Retinal pigment epithelial cell (primary cell): ENCODE results near the gene TSPO.

Experiments
- DNase-seq: peaks from one replicate; pipeline ENCODE4 v3.0.0-alpha.2; 2010; ENCODE audit warnings: low read depth
- H3K4me3 ChIP-seq: 2 replicates; pipeline ENCODE4 v1.5.1; 2011; ENCODE audit warnings: mild to moderate bottlenecking, low read length, control low read depth, moderate library complexity
- TF ChIP-seq, protein P1 (sequence below): conservative IDR thresholded peaks from 2 replicates; pipeline ENCODE4 v1.5.1; 2011; ENCODE audit warnings: low read depth, low read length, control low read depth, inconsistent platforms

TSPO gene

DNA sequence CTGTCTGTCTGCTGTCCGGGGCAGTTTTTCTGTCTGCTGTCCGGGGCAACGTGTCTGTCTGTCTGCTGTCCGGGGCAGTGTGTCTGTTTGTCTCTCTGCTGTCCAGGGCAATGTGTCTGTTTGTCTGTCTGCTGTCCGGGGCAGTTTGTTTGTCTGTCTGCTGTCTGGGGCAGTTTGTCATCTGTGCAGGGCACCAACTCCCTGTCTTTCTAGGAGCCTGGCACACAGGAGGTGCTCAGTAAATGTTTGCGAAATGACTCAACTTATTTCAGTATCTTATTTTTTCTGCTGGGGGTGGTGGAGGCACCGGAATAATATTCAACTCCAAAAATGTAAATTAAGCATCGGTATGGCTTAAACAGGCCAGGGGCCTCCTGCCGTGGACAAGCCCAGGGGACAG is 47.6 kb downstream of the TSPO start:
- no peak for DNase-seq
- no peak overlapping the region for H3K4me3 ChIP-seq

DNA sequence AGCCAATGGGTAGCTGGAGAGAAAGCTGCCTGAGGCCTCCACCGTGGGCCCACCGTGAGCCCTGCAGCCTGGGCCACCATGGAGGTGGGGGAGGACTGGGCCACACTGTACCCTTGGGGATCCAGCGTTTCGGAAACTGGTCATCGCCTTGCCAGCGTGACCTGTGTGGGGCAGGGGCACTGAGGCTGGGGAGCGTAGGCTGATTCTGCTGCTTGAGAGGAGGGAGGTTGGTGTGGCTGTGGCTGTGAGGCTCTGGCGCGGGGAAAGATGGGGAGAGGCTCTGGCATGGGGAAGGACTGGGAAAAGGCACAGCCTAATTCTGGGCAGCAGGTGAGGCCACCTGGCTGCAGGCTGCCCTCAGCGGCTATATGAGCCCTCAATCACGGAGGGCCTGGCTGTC is 48.2 kb downstream of the TSPO start:
- DNase-seq, result no peak
- TF ChIP-seq, protein P1, sequence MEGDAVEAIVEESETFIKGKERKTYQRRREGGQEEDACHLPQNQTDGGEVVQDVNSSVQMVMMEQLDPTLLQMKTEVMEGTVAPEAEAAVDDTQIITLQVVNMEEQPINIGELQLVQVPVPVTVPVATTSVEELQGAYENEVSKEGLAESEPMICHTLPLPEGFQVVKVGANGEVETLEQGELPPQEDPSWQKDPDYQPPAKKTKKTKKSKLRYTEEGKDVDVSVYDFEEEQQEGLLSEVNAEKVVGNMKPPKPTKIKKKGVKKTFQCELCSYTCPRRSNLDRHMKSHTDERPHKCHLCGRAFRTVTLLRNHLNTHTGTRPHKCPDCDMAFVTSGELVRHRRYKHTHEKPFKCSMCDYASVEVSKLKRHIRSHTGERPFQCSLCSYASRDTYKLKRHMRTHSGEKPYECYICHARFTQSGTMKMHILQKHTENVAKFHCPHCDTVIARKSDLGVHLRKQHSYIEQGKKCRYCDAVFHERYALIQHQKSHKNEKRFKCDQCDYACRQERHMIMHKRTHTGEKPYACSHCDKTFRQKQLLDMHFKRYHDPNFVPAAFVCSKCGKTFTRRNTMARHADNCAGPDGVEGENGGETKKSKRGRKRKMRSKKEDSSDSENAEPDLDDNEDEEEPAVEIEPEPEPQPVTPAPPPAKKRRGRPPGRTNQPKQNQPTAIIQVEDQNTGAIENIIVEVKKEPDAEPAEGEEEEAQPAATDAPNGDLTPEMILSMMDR, result no peak
- H3K4me3 ChIP-seq, result no peak overlapping the region

More for the DNA sequence above, 47.6 kb downstream of the TSPO start:
- TF ChIP-seq, protein P1, result no peak

DNA sequence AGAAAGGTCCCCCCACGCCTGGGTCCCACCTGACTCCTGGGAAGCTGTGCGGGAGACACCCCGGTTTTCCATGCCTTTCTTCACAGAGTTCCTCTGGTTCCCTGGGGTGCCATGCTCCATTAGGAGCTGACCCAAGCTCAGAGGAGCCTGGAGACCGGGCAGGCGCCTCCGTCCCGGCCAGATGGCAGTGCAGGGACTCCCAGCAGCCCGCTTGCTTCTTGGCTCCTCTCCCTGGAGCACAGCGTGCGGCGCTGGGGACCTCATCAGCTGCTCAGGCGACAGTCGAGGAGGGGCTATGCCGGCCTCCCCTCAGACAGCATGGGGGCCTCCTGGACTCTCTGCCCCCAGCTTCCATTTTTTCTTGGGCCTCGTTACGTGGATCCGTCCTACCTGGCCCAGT is 48.7 kb downstream of the TSPO start:
- H3K4me3 ChIP-seq, result no peak overlapping the region
- TF ChIP-seq, protein P1, result no peak
- DNase-seq, result no peak

DNA sequence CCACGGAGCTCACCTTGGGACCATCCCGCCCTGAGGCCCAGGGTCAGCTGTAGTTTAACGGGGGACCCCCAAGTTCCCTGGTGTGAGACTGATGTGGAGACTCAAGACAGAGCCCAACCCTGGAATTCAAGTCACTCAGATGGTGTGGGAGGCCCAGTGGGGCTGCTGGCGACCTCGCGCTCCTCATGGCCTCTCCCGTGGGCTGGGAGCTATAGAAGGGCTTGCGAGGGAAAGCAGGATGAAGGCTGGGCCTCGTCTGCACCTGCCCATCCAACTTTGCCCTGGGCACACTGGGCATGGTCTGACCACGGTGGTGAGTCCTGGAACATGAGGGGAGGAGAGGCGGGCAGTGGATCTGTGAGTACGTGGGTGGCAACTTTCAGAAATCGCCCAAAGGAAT is 49.2 kb downstream of the TSPO start:
- no peak for DNase-seq
- no peak overlapping the region for H3K4me3 ChIP-seq
- TF ChIP-seq, protein P1, result no peak

DNA sequence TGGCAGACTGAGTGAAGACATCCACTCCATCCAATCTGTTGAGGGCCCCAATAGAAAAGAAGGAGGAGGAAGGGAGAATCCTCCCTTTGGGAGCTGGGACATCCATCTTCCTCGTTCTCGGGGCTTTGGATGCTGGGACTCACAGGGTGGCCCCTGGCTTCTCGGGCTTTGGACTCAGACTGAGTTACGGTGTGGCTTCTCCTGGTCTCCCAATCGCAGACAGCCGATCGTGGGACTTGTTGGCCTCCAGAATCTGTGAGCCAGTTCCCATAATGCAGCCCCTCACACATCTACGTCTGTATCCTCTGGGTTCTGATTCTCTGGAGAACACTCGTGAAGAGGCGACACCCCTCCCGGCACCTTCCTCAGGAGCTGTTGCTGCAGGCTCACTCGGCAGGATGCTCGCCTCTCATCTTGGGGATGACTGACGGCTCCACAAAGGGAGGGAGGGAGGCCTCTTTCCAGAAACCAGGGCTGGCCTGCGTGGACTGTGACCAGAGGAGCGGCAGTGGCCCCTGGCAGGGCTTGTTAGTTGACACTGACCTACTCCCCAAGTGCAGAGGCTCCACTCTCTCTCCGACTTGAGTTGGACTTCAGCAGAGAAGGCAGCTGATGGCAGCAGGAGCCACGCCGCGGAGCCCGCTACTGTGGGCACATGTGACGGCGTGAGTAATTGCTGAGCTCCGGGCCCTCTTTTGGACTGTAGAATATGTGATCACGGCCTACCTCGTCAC is 50.3 kb downstream of the TSPO start:
- no peak overlapping the region for H3K4me3 ChIP-seq
- TF ChIP-seq, protein P1, result no peak
- no peak for DNase-seq

DNA sequence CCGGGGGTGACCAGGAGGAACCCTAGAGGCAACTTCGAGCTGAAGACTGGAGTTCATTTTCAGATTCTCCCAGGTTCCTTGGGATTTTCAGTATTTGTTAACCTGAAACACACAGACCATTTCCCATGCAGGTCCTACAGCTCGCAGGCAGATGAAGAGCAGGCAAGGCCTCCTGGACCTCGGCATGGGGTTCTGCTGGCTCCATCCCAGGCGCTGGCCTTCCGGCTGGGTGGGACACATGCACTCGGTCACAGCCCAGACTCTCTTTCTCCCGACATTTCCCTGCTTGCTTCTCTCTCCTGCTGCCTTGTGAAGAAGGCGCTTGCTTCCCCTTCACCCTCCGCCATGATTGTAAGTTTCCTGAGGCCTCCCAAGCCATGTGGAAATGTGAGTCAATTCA is 51.0 kb downstream of the TSPO start:
- no peak for DNase-seq
- H3K4me3 ChIP-seq, result no peak overlapping the region
- TF ChIP-seq, protein P1, result no peak

DNA sequence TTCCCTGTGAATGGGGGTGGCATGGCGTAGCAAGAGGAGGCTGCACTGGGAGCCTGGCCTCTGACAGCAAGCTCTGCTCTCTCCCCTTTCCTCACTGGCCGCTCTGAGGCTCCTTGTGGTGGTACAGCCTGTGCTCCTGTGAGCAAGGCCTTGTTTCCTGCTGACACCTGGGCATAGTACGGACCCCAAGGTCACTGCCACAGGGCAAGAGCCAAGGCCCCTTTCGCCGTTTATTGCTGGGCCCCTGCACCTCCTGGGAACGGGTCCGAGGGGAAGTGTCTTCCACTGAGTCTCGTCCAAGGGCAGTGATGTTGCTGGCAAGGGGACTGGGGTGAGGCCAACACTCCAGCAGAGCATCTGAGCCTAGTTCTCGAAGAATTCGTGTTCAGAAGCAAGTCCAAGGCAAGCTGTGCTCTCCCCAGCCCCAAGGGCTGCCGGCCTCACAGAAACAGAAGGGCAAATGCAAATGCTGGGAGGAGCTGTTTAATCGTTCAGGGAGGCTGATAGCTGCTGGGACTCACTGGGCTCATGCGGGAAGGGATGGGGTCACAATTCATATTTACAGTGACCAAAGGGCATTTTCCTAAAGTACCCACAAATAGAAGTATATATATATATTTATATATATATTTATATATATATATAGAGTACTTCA is 51.5 kb downstream of the TSPO start:
- no peak for DNase-seq
- H3K4me3 ChIP-seq, result no peak overlapping the region
- TF ChIP-seq, protein P1, result no peak
